GM23338 (cell line): ENCODE results near the gene BAD. TPM values are rescaled to one million over a fixed set of nuclear protein-coding genes. Genes with fewer than 3 reads are reported as not detected.

Source experiments
- ATAC-seq: fragments of 200-7000 bp; cut with Tn5 transposase; 3 replicates; pipeline ENCODE4 v1.9.1; 2020
- DNase-seq: peaks from one replicate; pipeline ENCODE4 v3.0.0-alpha.2; 2015; ENCODE audit warnings: low spot score
- H2AFZ ChIP-seq: fragments of 200-600 bp; sonication (generic); 2 replicates; pipeline ENCODE4 v1.8.0; 2016; ENCODE audit warnings: antibody characterized with exemption, mild to moderate bottlenecking, moderate library complexity
- H3F3A ChIP-seq: fragments of 200-600 bp; sonication (generic); replicated peaks from 2 replicates; pipeline ENCODE4 v1.8.0; 2017; ENCODE audit warnings: antibody characterized with exemption, mixed run types, low read depth
- H3K27ac ChIP-seq: fragments of 200-600 bp; sonication (generic); 2 replicates; pipeline ENCODE4 v1.6.1; 2016; ENCODE audit warnings: low read depth
- H3K27me3 ChIP-seq: fragments of 200-600 bp; sonication (generic); 2 replicates; pipeline ENCODE4 v1.8.0; 2016; ENCODE audit warnings: mild to moderate bottlenecking, mixed run types, moderate library complexity; ENCODE audit not compliant: insufficient read depth
- H3K36me3 ChIP-seq: fragments of 200-600 bp; sonication (generic); 2 replicates; pipeline ENCODE4 v1.8.0; 2016; ENCODE audit warnings: mild to moderate bottlenecking; ENCODE audit not compliant: insufficient read depth
- H3K4me1 ChIP-seq: fragments of 200-600 bp; sonication (generic); 2 replicates; pipeline ENCODE4 v1.8.0; 2016; ENCODE audit warnings: mild to moderate bottlenecking, moderate library complexity; ENCODE audit not compliant: insufficient read depth
- H3K4me2 ChIP-seq: fragments of 200-600 bp; sonication (generic); 2 replicates; pipeline ENCODE4 v1.7.1; 2017; ENCODE audit warnings: mixed run types
- H3K4me3 ChIP-seq: fragments of 200-600 bp; sonication (generic); 2 replicates; pipeline ENCODE4 v1.6.1; 2016; ENCODE audit warnings: mixed run types
- H3K79me2 ChIP-seq: fragments of 200-600 bp; sonication (generic); replicated peaks from 2 replicates; pipeline ENCODE4 v1.8.0; 2017; ENCODE audit warnings: mild to moderate bottlenecking; ENCODE audit not compliant: insufficient read depth
- H3K9me2 ChIP-seq: fragments of 200-600 bp; sonication (generic); 2 replicates; pipeline ENCODE4 v1.8.0; 2017; ENCODE audit not compliant: insufficient read depth
- H4K20me1 ChIP-seq: fragments of 200-600 bp; sonication (generic); replicated peaks from 2 replicates; pipeline ENCODE4 v1.8.0; 2017; ENCODE audit warnings: mild to moderate bottlenecking; ENCODE audit not compliant: insufficient read depth
- H3K27ac Mint-ChIP-seq: 2 replicates; pipeline ENCODE4 v1.8.0; 2020; ENCODE audit warnings: inconsistent platforms, mild to moderate bottlenecking, moderate library complexity, mixed read lengths
- H3K27me3 Mint-ChIP-seq: 3 replicates; pipeline ENCODE4 v1.8.0; 2022; ENCODE audit warnings: low read depth, mild to moderate bottlenecking, moderate library complexity, mixed read lengths, inconsistent platforms; ENCODE audit not compliant: insufficient read depth, poor library complexity
- H3K36me3 Mint-ChIP-seq: 3 replicates; pipeline ENCODE4 v1.8.0; 2021; ENCODE audit warnings: low read depth, mild to moderate bottlenecking, inconsistent platforms, moderate library complexity, mixed read lengths
- H3K4me1 Mint-ChIP-seq: 3 replicates; pipeline ENCODE4 v1.8.0; 2020; ENCODE audit warnings: mild to moderate bottlenecking, inconsistent platforms, mixed read lengths
- H3K4me3 Mint-ChIP-seq: 3 replicates; pipeline ENCODE4 v1.8.0; 2021; ENCODE audit warnings: moderate library complexity, mild to moderate bottlenecking, inconsistent platforms, mixed read lengths
- H3K9me3 Mint-ChIP-seq: 3 replicates; pipeline ENCODE4 v1.8.0; 2020; ENCODE audit warnings: moderate library complexity, mild to moderate bottlenecking, inconsistent platforms, mixed read lengths
- CREB1 ChIP-seq: fragments of 250-450 bp; sonication (Bioruptor Pico); IDR thresholded peaks from 2 replicates; pipeline ENCODE4 v1.5.0; 2020; ENCODE audit warnings: low read depth, mild to moderate bottlenecking, moderate library complexity
- EZH2 ChIP-seq: fragments of 200-600 bp; sonication (generic); IDR thresholded peaks from one replicate; pipeline ENCODE4 v1.8.0; 2017; ENCODE audit warnings: antibody characterized with exemption, mild to moderate bottlenecking, low read depth; ENCODE audit not compliant: unreplicated experiment
- EZH2phosphoT487 ChIP-seq: fragments of 200-600 bp; sonication (generic); IDR thresholded peaks from one replicate; pipeline ENCODE4 v1.8.1; 2018; ENCODE audit warnings: antibody characterized with exemption; ENCODE audit not compliant: unreplicated experiment
- JUNB ChIP-seq: IDR thresholded peaks from one replicate; pipeline ENCODE4 v1.6.1; 2016; ENCODE audit warnings: antibody characterized with exemption; ENCODE audit not compliant: unreplicated experiment
- POLR2AphosphoS5 ChIP-seq: IDR thresholded peaks from 2 replicates; pipeline ENCODE4 v1.6.1; 2016; ENCODE audit warnings: antibody characterized with exemption, low read depth
- ZNF114 ChIP-seq: fragments of 250-450 bp; sonication (Bioruptor Pico); IDR thresholded peaks from 2 replicates; pipeline ENCODE4 v1.5.0; 2020; ENCODE audit warnings: mild to moderate bottlenecking, moderate library complexity
- ZNF331 ChIP-seq: fragments of 250-450 bp; sonication (Bioruptor Pico); IDR thresholded peaks from 2 replicates; pipeline ENCODE4 v1.5.0; 2020; ENCODE audit warnings: low read depth, mild to moderate bottlenecking, moderate library complexity
- polyA plus RNA-seq: library from polyadenylated mRNA; unstranded; fragments of >200 nt; fragmentation: Nextera tagmentation; extraction: Ambion mirVana; gene quantifications from 2 replicates; pipeline ENCODE4 v1.2.1, GENCODE V29; 2016
- total RNA-seq: library from RNA; depleted of rRNA; stranded (reverse); fragments of >200 nt; shearing (Covaris generic); gene quantifications from 2 replicates; pipeline ENCODE4 v1.2.3, GENCODE V29; 2014
- TF ChIP-seq, protein P1 (sequence below), 2 experiments: fragments of 200-600 bp in 1 of 2; sonication (generic) in 1 of 2; conservative IDR thresholded peaks; 2 replicates each; pipeline versions ENCODE4 v1.5.1 to v1.6.1; 2016 to 2017; ENCODE audit warnings: antibody characterized with exemption in 2 of 2, low read depth in 2 of 2, mild to moderate bottlenecking in 2 of 2, moderate library complexity in 1 of 2
- TF ChIP-seq, protein P2 (sequence below): IDR thresholded peaks from 2 replicates; pipeline ENCODE4 v1.6.1; 2016; ENCODE audit warnings: antibody characterized with exemption

BAD gene
- total and polyA plus RNA-seq, 2 experiments from 2014 or later, result 46.3 to 46.4 TPM

DNA sequence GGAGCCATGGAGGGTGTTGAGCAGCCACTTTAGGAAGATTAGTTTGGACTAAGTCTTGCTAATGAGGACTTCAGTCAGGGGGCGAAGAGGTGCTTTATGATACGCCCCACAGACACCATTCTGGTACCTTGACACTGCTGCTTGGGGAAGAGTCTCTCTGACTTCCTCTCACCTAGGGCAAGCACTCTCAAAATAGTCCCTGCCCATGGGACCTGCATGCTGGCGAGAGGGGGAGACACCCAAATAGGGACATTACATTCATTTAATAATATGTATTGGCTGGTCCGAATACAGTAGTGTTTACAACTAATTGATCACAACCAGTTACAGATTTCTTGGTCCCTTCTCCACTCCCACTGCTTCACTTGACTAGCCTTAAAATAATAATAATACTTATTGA lies 11.3 kb upstream of the BAD start:
- Histone ChIP-seq H3K4me1 (peaks cover 7% of the 10 kb centered on the region; the same call in 1 of the 2 replicates), H3K27ac (no peak overlapping the region), H3F3A (peaks cover 22% of the 10 kb centered on the region), H3K36me3 (no peaks in the 10 kb centered on the region), H3K9me2 (no peaks in the 10 kb centered on the region), H2AFZ (no peak overlapping the region), H3K4me3 (no peak overlapping the region), H3K4me2 (no peak overlapping the region), H4K20me1 (peaks cover 16% of the 10 kb centered on the region), H3K79me2 (no peaks in the 10 kb centered on the region), H3K27me3 (peaks cover 100% of the 10 kb centered on the region)
- DNase-seq, result no peak
- no peak for TF ChIP-seq POLR2AphosphoS5
- TF ChIP-seq ZNF331 (CRISPR knock-in tag), result no peak
- no peak for TF ChIP-seq CREB1 (CRISPR knock-in tag)
- H3K9me3 Mint-ChIP-seq, result no peaks in the 10 kb centered on the region; the same call in 1 of the 3 replicates
- peaks cover 93% of the 10 kb centered on the region for H3K27me3 Mint-ChIP-seq
- H3K4me1 Mint-ChIP-seq, result peaks cover 14% of the 10 kb centered on the region
- ATAC-seq, result no peak
- no peak overlapping the region for H3K27ac Mint-ChIP-seq
- no peaks in the 10 kb centered on the region; the same call in 2 of the 3 replicates for H3K36me3 Mint-ChIP-seq
- H3K4me3 Mint-ChIP-seq, result no peak overlapping the region

DNA sequence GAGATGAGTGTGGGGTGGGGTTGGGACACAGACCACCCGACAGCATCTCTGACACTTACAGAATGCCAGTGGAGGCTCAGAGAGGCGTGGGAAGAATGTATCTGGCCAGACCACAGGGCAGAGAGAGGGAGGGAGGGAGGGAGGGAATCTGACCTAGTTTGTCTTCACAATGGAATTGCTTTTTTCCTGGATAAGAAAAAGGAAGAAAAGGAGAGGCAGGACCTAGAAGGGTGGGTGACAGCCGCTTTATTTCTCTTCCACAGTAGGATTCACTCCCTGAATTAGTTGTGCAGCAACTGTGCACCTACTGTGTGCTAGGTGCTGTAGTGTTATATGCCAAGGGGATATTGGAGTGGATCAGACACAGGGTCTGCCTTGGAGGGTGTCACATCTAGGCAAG lies 10.3 kb upstream of the BAD start:
- Histone ChIP-seq H4K20me1 (peaks cover 16% of the 10 kb centered on the region), H3K36me3 (no peaks in the 10 kb centered on the region), H3F3A (peaks cover 20% of the 10 kb centered on the region; the same call in 1 of the 2 replicates), H3K4me1 (peaks cover 4% of the 10 kb centered on the region; the same call in 1 of the 2 replicates), H3K79me2 (no peaks in the 10 kb centered on the region), H3K27me3 (peaks cover 100% of the 10 kb centered on the region), H3K4me2 (no peak overlapping the region), H2AFZ (no peak overlapping the region), H3K9me2 (no peaks in the 10 kb centered on the region), H3K27ac (no peak overlapping the region), H3K4me3 (no peak overlapping the region)
- no peak for DNase-seq
- H3K27me3 Mint-ChIP-seq, result peaks cover 93% of the 10 kb centered on the region
- ATAC-seq, result no peak
- H3K27ac Mint-ChIP-seq, result no peak overlapping the region
- TF ChIP-seq, protein P1, sequence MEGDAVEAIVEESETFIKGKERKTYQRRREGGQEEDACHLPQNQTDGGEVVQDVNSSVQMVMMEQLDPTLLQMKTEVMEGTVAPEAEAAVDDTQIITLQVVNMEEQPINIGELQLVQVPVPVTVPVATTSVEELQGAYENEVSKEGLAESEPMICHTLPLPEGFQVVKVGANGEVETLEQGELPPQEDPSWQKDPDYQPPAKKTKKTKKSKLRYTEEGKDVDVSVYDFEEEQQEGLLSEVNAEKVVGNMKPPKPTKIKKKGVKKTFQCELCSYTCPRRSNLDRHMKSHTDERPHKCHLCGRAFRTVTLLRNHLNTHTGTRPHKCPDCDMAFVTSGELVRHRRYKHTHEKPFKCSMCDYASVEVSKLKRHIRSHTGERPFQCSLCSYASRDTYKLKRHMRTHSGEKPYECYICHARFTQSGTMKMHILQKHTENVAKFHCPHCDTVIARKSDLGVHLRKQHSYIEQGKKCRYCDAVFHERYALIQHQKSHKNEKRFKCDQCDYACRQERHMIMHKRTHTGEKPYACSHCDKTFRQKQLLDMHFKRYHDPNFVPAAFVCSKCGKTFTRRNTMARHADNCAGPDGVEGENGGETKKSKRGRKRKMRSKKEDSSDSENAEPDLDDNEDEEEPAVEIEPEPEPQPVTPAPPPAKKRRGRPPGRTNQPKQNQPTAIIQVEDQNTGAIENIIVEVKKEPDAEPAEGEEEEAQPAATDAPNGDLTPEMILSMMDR (conservative IDR thresholded peaks at IDR 0.05; ENCODE audit: low read depth in 2 of 2), result no peak
- TF ChIP-seq ZNF114 (CRISPR knock-in tag) (no peak), CREB1 (CRISPR knock-in tag) (no peak), EZH2 (peak; percentile 68)
- H3K9me3 Mint-ChIP-seq, result no peaks in the 10 kb centered on the region; the same call in 1 of the 3 replicates
- peaks cover 16% of the 10 kb centered on the region for H3K4me1 Mint-ChIP-seq
- no peak overlapping the region for H3K4me3 Mint-ChIP-seq
- no peaks in the 10 kb centered on the region; the same call in 2 of the 3 replicates for H3K36me3 Mint-ChIP-seq

DNA sequence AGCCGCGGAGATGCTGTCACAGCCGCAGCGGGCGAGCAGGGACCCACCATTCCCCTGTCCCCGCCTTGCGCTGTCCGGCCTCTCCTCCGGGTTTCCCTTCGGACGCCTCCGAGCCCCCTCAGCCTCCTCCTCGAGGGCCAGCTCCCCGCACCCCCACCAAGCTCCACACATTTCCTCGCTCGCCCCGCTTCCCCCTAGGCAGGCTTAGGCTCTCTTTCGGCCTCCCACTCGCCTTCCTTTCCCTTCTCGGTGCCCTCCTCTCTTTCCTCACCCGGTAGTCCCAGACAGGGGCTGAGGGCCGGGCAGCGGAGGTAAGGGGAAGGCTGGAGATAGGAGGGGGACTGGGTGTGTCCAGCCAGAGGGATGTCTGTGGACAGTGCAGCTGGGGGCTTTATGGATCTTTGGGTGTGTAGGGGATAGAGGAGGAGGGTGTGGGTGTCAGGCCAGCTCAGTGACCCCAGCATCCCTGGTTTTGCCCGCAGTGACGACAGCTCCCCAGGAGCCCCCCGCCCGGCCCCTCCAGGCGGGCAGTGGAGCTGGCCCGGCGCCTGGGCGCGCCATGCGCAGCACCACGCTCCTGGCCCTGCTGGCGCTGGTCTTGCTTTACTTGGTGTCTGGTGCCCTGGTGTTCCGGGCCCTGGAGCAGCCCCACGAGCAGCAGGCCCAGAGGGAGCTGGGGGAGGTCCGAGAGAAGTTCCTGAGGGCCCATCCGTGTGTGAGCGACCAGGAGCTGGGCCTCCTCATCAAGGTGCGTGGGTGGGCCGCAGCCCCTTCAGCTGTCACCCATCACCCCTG lies 8.2 kb upstream of the BAD start:
- H3K27me3 Mint-ChIP-seq, result peaks cover 80% of the 10 kb centered on the region
- peak overlapping the region; percentile 59 for H3K4me3 Mint-ChIP-seq

More for the DNA sequence above, 8.2 kb upstream of the BAD start:
- H3K27ac ChIP-seq, result no peak overlapping the region
- peaks cover 16% of the 10 kb centered on the region for H4K20me1 ChIP-seq
- TF ChIP-seq, protein P2, sequence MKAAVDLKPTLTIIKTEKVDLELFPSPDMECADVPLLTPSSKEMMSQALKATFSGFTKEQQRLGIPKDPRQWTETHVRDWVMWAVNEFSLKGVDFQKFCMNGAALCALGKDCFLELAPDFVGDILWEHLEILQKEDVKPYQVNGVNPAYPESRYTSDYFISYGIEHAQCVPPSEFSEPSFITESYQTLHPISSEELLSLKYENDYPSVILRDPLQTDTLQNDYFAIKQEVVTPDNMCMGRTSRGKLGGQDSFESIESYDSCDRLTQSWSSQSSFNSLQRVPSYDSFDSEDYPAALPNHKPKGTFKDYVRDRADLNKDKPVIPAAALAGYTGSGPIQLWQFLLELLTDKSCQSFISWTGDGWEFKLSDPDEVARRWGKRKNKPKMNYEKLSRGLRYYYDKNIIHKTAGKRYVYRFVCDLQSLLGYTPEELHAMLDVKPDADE, result no peak
- TF ChIP-seq JUNB (no peak), EZH2phosphoT487 (peak; percentile 89), EZH2 (peak; percentile 90)
- H3K27me3 ChIP-seq, result peaks cover 85% of the 10 kb centered on the region
- no peak overlapping the region for H3K27ac Mint-ChIP-seq
- DNase-seq, result peak; percentile 54
- H3K9me2 ChIP-seq, result no peaks in the 10 kb centered on the region
- H2AFZ ChIP-seq, result no peak overlapping the region
- no peaks in the 10 kb centered on the region; the same call in 2 of the 3 replicates for H3K36me3 Mint-ChIP-seq
- H3F3A ChIP-seq, result peaks cover 14% of the 10 kb centered on the region; the same call in 1 of the 2 replicates
- peak overlapping the region; percentile 78 for H3K4me2 ChIP-seq
- peak; percentile 17 for ATAC-seq
- no peaks in the 10 kb centered on the region for H3K79me2 ChIP-seq
- H3K4me1 Mint-ChIP-seq, result peaks cover 11% of the 10 kb centered on the region
- peak overlapping the region; percentile 59 for H3K4me3 ChIP-seq
- H3K9me3 Mint-ChIP-seq, result no peaks in the 10 kb centered on the region; the same call in 1 of the 3 replicates
- no peaks in the 10 kb centered on the region for H3K36me3 ChIP-seq
- peaks cover 1% of the 10 kb centered on the region; the same call in 1 of the 2 replicates for H3K4me1 ChIP-seq
